Activated T-cell treated with anti-CD3 and anti-CD28 coated beads, Interleukin-2, amount 50 U/mL, for 72 hours (primary cell): ENCODE data around the gene DMAC2. TPM values are rescaled to one million over a fixed set of nuclear protein-coding genes. Genes with fewer than 3 reads are reported as not detected.

Source experiments
- ATAC-seq, 2 donors: fragments of 150-1000 bp; cut with Tn5 transposase; replicated peaks in 1 of 2; 2 replicates each; pipeline ENCODE4 v1.10.0; 2021; ENCODE audit warnings: moderate library complexity in 2 of 2, mild to moderate bottlenecking in 1 of 2
- DNase-seq, 2 donors: peaks; one replicate each; pipeline ENCODE4 v3.0.0; 2021 to 2022; ENCODE audit warnings: mixed read lengths in 1 of 2
- H3K27ac Mint-ChIP-seq: one replicate; pipeline ENCODE4 v1.8.0; 2022; ENCODE audit warnings: mild to moderate bottlenecking, moderate library complexity, mixed read lengths
- H3K27me3 Mint-ChIP-seq: one replicate; pipeline ENCODE4 v1.8.0; 2022; ENCODE audit warnings: low read depth, mixed read lengths
- H3K36me3 Mint-ChIP-seq, 2 donors: one replicate each; pipeline ENCODE4 v1.8.0; 2022; ENCODE audit warnings: mixed read lengths in 2 of 2, mild to moderate bottlenecking in 1 of 2; ENCODE audit not compliant: insufficient read depth in 2 of 2
- H3K4me1 Mint-ChIP-seq: one replicate; pipeline ENCODE4 v1.8.0; 2022; ENCODE audit warnings: low read depth, mixed read lengths
- H3K4me3 Mint-ChIP-seq, 2 donors: one replicate each; pipeline ENCODE4 v1.8.0; 2022; ENCODE audit warnings: mild to moderate bottlenecking in 2 of 2, mixed read lengths in 2 of 2, moderate library complexity in 2 of 2
- H3K9me3 Mint-ChIP-seq, 2 donors: one replicate each; pipeline ENCODE4 v1.8.0; 2022; ENCODE audit warnings: mixed read lengths in 2 of 2
- total RNA-seq, 2 donors: library from RNA; stranded (reverse); gene quantifications; one replicate each; pipeline ENCODE4 v1.2.3, GENCODE V29; 2022

DMAC2 gene
- total RNA-seq, 2 donors from 2014 or later: 59.9 to 66.6 TPM

DNA sequence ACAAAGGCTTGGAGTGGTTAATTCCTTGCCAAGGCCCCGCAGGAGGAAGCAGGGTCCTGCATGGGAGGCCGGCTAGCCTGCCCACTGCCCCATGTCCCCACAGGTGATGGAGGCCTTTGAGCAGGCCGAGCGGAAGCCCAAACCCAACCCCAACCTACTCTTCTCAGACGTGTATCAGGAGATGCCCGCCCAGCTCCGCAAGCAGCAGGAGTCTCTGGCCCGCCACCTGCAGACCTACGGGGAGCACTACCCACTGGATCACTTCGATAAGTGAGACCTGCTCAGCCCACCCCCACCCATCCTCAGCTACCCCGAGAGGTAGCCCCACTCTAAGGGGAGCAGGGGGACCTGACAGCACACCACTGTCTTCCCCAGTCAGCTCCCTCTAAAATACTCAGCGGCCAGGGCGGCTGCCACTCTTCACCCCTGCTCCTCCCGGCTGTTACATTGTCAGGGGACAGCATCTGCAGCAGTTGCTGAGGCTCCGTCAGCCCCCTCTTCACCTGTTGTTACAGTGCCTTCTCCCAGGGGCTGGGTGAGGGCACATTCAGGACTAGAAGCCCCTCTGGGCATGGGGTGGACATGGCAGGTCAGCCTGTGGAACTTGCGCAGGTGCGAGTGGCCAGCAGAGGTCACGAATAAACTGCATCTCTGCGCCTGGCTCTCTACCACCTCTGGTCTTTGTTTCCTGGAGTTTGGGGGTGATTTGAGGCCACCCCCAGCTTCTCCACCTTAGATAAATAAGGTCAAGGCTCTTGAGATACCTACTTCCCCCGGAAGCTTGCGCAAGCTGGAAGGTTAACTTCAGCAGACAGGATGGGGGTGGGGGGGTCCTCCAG lies 15.2 kb downstream of the DMAC2 start:
- DNase-seq: no peak
- Mint-ChIP-seq H3K27ac (no peak overlapping the region), H3K9me3 (no peaks in the 10 kb centered on the region), H3K4me3 (no peak overlapping the region), H3K4me1 (peaks cover 24% of the 10 kb centered on the region), H3K36me3 (peaks cover 0 to 2% of the 10 kb centered on the region in 2 donors), H3K27me3 (no peaks in the 10 kb centered on the region)
- ATAC-seq: no peak

DNA sequence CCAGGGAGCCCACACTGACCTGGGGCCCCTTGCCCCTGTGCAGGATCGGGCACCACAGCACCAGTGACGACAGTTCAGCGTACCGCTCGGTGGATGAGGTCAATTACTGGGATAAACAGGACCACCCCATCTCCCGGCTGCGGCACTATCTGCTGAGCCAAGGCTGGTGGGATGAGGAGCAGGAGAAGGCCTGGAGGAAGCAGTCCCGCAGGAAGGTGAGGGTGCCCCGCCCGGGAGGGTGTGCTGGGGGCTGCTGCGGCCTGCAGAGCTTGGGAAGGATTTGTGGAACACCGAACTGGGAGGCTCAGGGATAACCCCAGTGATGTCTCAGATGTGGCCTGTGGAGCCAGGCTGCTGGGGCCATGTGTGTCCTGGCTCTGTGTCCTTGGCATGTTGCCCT lies 16.8 kb downstream of the DMAC2 start:
- no peak overlapping the region for H3K27ac Mint-ChIP-seq
- H3K4me3 Mint-ChIP-seq: no peak overlapping the region
- DNase-seq (no peak), ATAC-seq (no peak)
- H3K36me3 Mint-ChIP-seq: peaks cover 0 to 2% of the 10 kb centered on the region in 2 donors
- H3K27me3 Mint-ChIP-seq: no peaks in the 10 kb centered on the region
- no peaks in the 10 kb centered on the region for H3K9me3 Mint-ChIP-seq
- H3K4me1 Mint-ChIP-seq: peaks cover 13% of the 10 kb centered on the region

DNA sequence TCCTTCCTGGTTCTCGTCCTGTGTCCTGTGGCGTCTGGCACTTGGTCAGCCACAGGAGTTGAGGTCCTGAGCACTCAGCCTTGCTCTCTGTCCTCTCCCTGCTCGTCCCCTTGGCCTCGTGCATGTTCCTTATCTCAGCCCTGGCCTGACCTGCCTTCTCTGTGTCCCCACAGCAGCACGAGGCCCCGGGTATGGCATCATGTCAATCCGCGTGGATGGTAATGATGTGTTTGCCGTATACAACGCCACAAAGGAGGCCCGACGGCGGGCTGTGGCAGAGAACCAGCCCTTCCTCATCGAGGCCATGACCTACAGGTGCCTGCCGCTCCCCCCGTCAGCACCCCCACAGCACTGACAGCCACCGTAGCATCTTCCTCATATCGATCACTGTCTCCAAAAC lies 17.3 kb downstream of the DMAC2 start:
- no peak for DNase-seq
- H3K9me3 Mint-ChIP-seq: no peaks in the 10 kb centered on the region
- no peak overlapping the region for H3K4me3 Mint-ChIP-seq
- peaks cover 8% of the 10 kb centered on the region for H3K4me1 Mint-ChIP-seq
- ATAC-seq: no peak
- H3K27ac Mint-ChIP-seq: no peak overlapping the region
- H3K27me3 Mint-ChIP-seq: no peaks in the 10 kb centered on the region
- H3K36me3 Mint-ChIP-seq: peaks cover 0 to 2% of the 10 kb centered on the region in 2 donors

- DNase-seq (no peak), ATAC-seq (no peak)
- Mint-ChIP-seq H3K4me3 (no peak overlapping the region), H3K27me3 (no peaks in the 10 kb centered on the region), H3K36me3 (peaks cover 0 to 4% of the 10 kb centered on the region in 2 donors), H3K27ac (no peak overlapping the region), H3K9me3 (no peaks in the 10 kb centered on the region), H3K4me1 (peaks cover 3% of the 10 kb centered on the region)
These were observed 17.7 kb downstream of the DMAC2 start for GRCh38 chr19:41421973-41422372.

- no peaks in the 10 kb centered on the region for H3K9me3 Mint-ChIP-seq
- ATAC-seq: no peak
- no peak overlapping the region for H3K4me3 Mint-ChIP-seq
- no peaks in the 10 kb centered on the region for H3K27me3 Mint-ChIP-seq
- H3K36me3 Mint-ChIP-seq: peaks cover 0 to 4% of the 10 kb centered on the region in 2 donors
- no peak for DNase-seq
- no peak overlapping the region for H3K27ac Mint-ChIP-seq
- no peaks in the 10 kb centered on the region for H3K4me1 Mint-ChIP-seq
These were observed 18.4 kb downstream of the DMAC2 start for GRCh38 chr19:41421314-41421713.

- DNase-seq (no peak), ATAC-seq (no peak)
- no peaks in the 10 kb centered on the region for H3K27me3 Mint-ChIP-seq
- no peak overlapping the region for H3K27ac Mint-ChIP-seq
- H3K4me1 Mint-ChIP-seq: no peaks in the 10 kb centered on the region
- no peaks in the 10 kb centered on the region for H3K9me3 Mint-ChIP-seq
- peaks cover 0 to 4% of the 10 kb centered on the region in 2 donors for H3K36me3 Mint-ChIP-seq
- no peak overlapping the region for H3K4me3 Mint-ChIP-seq
These were observed 19.4 kb downstream of the DMAC2 start for GRCh38 chr19:41420101-41420880.

- Mint-ChIP-seq H3K27ac (no peak overlapping the region), H3K4me1 (no peaks in the 10 kb centered on the region), H3K27me3 (no peaks in the 10 kb centered on the region), H3K9me3 (no peaks in the 10 kb centered on the region), H3K36me3 (peaks cover 0 to 7% of the 10 kb centered on the region in 2 donors), H3K4me3 (no peak overlapping the region)
- DNase-seq (no peak), ATAC-seq (no peak)
These were observed 23.5 kb downstream of the DMAC2 start for GRCh38 chr19:41416194-41416674.

- Mint-ChIP-seq H3K9me3 (no peaks in the 10 kb centered on the region), H3K27ac (no peak overlapping the region), H3K4me1 (peaks cover under 1% of the 10 kb centered on the region), H3K27me3 (no peaks in the 10 kb centered on the region), H3K4me3 (no peak overlapping the region), H3K36me3 (peaks cover 0 to 7% of the 10 kb centered on the region in 2 donors)
- ATAC-seq (no peak), DNase-seq (no peak)
These were observed 24.5 kb downstream of the DMAC2 start for GRCh38 chr19:41415154-41415571.

GRCh38 chr19:41414461-41414860 lies 25.3 kb downstream of the DMAC2 start:
- Mint-ChIP-seq H3K9me3 (no peaks in the 10 kb centered on the region), H3K27ac (peak overlapping the region; percentile 47)
- no peak for DNase-seq

GRCh38 chr19:41413947-41414346 lies 25.8 kb downstream of the DMAC2 start:
- ATAC-seq: no peak

More at GRCh38 chr19:41414461-41414860, 25.3 kb downstream of the DMAC2 start:
- no peak for ATAC-seq
- no peaks in the 10 kb centered on the region for H3K27me3 Mint-ChIP-seq
- peaks cover 0 to 7% of the 10 kb centered on the region in 2 donors for H3K36me3 Mint-ChIP-seq
- H3K4me3 Mint-ChIP-seq: no peak overlapping the region
- H3K4me1 Mint-ChIP-seq: peaks cover 8% of the 10 kb centered on the region

GRCh38 chr19:41412953-41413352 lies 26.8 kb downstream of the DMAC2 start:
- DNase-seq (no peak), ATAC-seq (no peak)
- Mint-ChIP-seq H3K9me3 (no peaks in the 10 kb centered on the region), H3K27me3 (no peaks in the 10 kb centered on the region), H3K36me3 (peaks cover 0 to 7% of the 10 kb centered on the region in 2 donors), H3K4me1 (peaks cover 10% of the 10 kb centered on the region), H3K4me3 (no peak overlapping the region), H3K27ac (no peak overlapping the region)

More at GRCh38 chr19:41413947-41414346, 25.8 kb downstream of the DMAC2 start:
- H3K9me3 Mint-ChIP-seq: no peaks in the 10 kb centered on the region
- peaks cover 0 to 7% of the 10 kb centered on the region in 2 donors for H3K36me3 Mint-ChIP-seq
- peaks cover 10% of the 10 kb centered on the region for H3K4me1 Mint-ChIP-seq
- no peak overlapping the region for H3K4me3 Mint-ChIP-seq
- DNase-seq: no peak
- no peak overlapping the region for H3K27ac Mint-ChIP-seq
- H3K27me3 Mint-ChIP-seq: no peaks in the 10 kb centered on the region

GRCh38 chr19:41411968-41412265 lies 27.8 kb downstream of the DMAC2 start:
- Mint-ChIP-seq H3K27ac (no peak overlapping the region), H3K9me3 (no peaks in the 10 kb centered on the region), H3K36me3 (peaks cover 0 to 6% of the 10 kb centered on the region in 2 donors), H3K4me3 (no peak overlapping the region), H3K4me1 (peaks cover 10% of the 10 kb centered on the region), H3K27me3 (no peaks in the 10 kb centered on the region)
- DNase-seq (no peak), ATAC-seq (no peak)
